H1 (cell line): Measurements from ENCODE around the gene ZDHHC5. TPM values are rescaled to one million over a fixed set of nuclear protein-coding genes. Genes with fewer than 3 reads are reported as not detected.

Experiments used
- CTCF ChIA-PET: fragments of 300-600 bp; sonication (Branson Sonifier 250); formaldehyde crosslinking; loops from one replicate; lab custom pipeline; 2021; ENCODE audit not compliant: partially characterized antibody; lab: Charles Lee
- POLR2A ChIA-PET: fragments of 300-600 bp; sonication (Branson Sonifier 250); formaldehyde crosslinking; loops from one replicate; lab custom pipeline; 2021; ENCODE audit warnings: inconsistent platforms; ENCODE audit not compliant: partially characterized antibody; lab: Charles Lee
- DNase-seq, 2 experiments: peaks; one replicate each; pipeline versions ENCODE4 v3.0.0 to v3.0.0-alpha.2; 2010 to 2022; ENCODE audit warnings: low spot score in 2 of 2, low read depth in 1 of 2, mixed read lengths in 1 of 2
- FAIRE-seq: peaks from 2 replicates; lab custom pipeline; 2011; peaks lifted over from hg19 to GRCh38; lab: Jason Lieb, UNC
- H2AFZ ChIP-seq: 2 replicates; pipeline ENCODE4 v1.8.1; 2012; ENCODE audit warnings: low read length, inconsistent platforms
- H2AK5ac ChIP-seq: 2 replicates; pipeline ENCODE4 v1.6.1; 2013; ENCODE audit warnings: low read depth, low read length
- H2BK120ac ChIP-seq: replicated peaks from 2 replicates; pipeline ENCODE3; 2013; ENCODE audit warnings: low read depth, low read length, inconsistent platforms
- H2BK12ac ChIP-seq: 2 replicates; pipeline ENCODE4 v1.6.1; 2013; ENCODE audit warnings: low read depth, low read length
- H2BK15ac ChIP-seq: 2 replicates; pipeline ENCODE4 v1.6.1; 2013; ENCODE audit warnings: low read length
- H2BK20ac ChIP-seq: 2 replicates; pipeline ENCODE4 v1.6.1; 2013; ENCODE audit warnings: low read length
- H2BK5ac ChIP-seq: 2 replicates; pipeline ENCODE4 v1.6.1; 2013; ENCODE audit warnings: low read depth, low read length
- H3K14ac ChIP-seq: 2 replicates; pipeline ENCODE4 v1.6.1; 2013; ENCODE audit warnings: inconsistent platforms; ENCODE audit not compliant: insufficient read length
- H3K18ac ChIP-seq: 2 replicates; pipeline ENCODE4 v1.6.1; 2013; ENCODE audit warnings: low read length; ENCODE audit errors: extremely low read depth
- H3K23ac ChIP-seq: 2 replicates; pipeline ENCODE4 v1.6.1; 2013; ENCODE audit warnings: inconsistent platforms; ENCODE audit not compliant: insufficient read length
- H3K23me2 ChIP-seq: 2 replicates; pipeline ENCODE4 v1.6.1; 2013; ENCODE audit warnings: low read depth, low read length
- H3K27ac ChIP-seq: 2 replicates; pipeline ENCODE4 v1.6.1; 2011; ENCODE audit warnings: low read depth, low read length, inconsistent platforms
- H3K27me3 ChIP-seq, 4 experiments: replicated peaks in 1 of 4; 1 replicate in 1 of 4; 2 replicates in 3 of 4; pipeline versions ENCODE4 v1.6.1 to v1.8.1; 2011 to 2013; ENCODE audit warnings: low read length in 3 of 4, mild to moderate bottlenecking in 3 of 4, inconsistent platforms in 2 of 4, mixed read lengths in 2 of 4, moderate library complexity in 1 of 4; ENCODE audit not compliant: control insufficient read depth in 3 of 4, insufficient read depth in 3 of 4; ENCODE audit errors: extremely low read depth in 1 of 4
- H3K36me3 ChIP-seq, 4 experiments: 2 replicates each; pipeline versions ENCODE4 v1.6.1 to v1.8.1; 2011 to 2013; ENCODE audit warnings: mild to moderate bottlenecking in 4 of 4, low read length in 3 of 4, moderate library complexity in 2 of 4, control low read depth in 1 of 4, inconsistent platforms in 1 of 4; ENCODE audit not compliant: insufficient read depth in 4 of 4, control insufficient read depth in 2 of 4
- H3K4ac ChIP-seq: replicated peaks from 2 replicates; pipeline ENCODE3; 2013; ENCODE audit warnings: low read length, low read depth, mixed read lengths, inconsistent platforms; ENCODE audit not compliant: insufficient read length
- H3K4me1 ChIP-seq, 4 experiments: replicated peaks in 1 of 4; 1 replicate in 1 of 4; 2 replicates in 3 of 4; pipeline versions ENCODE4 v1.6.1 to v1.8.1; 2011 to 2013; ENCODE audit warnings: low read length in 3 of 4, inconsistent platforms in 2 of 4, mixed read lengths in 1 of 4; ENCODE audit not compliant: insufficient read depth in 4 of 4, control insufficient read depth in 3 of 4
- H3K4me2 ChIP-seq, 2 experiments: 2 replicates each; pipeline versions ENCODE4 v1.6.1 to v1.8.1; 2011 to 2013; ENCODE audit warnings: low read depth in 2 of 2, low read length in 2 of 2, control low read depth in 1 of 2, inconsistent platforms in 1 of 2, mild to moderate bottlenecking in 1 of 2; ENCODE audit not compliant: insufficient read depth in 1 of 2
- H3K4me3 ChIP-seq, 4 experiments: fragments of 200-600, 300-600 bp in 1 of 4; sonication (generic), shearing (Covaris generic), sonication (Bioruptor Twin) in 1 of 4; 2 replicates each; pipeline versions ENCODE4 v1.5.1 to v1.8.1; 2011 to 2016; ENCODE audit warnings: low read length in 4 of 4, low read depth in 3 of 4, control low read depth in 2 of 4, inconsistent platforms in 2 of 4, mild to moderate bottlenecking in 2 of 4, mixed read lengths in 1 of 4, moderate library complexity in 1 of 4; ENCODE audit not compliant: insufficient read depth in 2 of 4; ENCODE audit errors: extremely low read depth in 1 of 4
- H3K56ac ChIP-seq: replicated peaks from 2 replicates; pipeline ENCODE3; 2013; ENCODE audit warnings: low read depth, mild to moderate bottlenecking, mixed read lengths, low read length, inconsistent platforms; ENCODE audit not compliant: insufficient read length
- H3K79me1 ChIP-seq: 2 replicates; pipeline ENCODE4 v1.6.1; 2013; ENCODE audit warnings: low read depth, low read length, control low read depth
- H3K79me2 ChIP-seq, 2 experiments: 2 replicates each; pipeline versions ENCODE4 v1.6.1 to v1.8.1; 2012 to 2013; ENCODE audit warnings: low read length in 2 of 2, mild to moderate bottlenecking in 2 of 2, inconsistent platforms in 1 of 2; ENCODE audit not compliant: insufficient read depth in 2 of 2, control insufficient read depth in 1 of 2
- H3K9ac ChIP-seq, 4 experiments: replicated peaks in 1 of 4; 1 replicate in 1 of 4; 2 replicates in 3 of 4; pipeline versions ENCODE4 v1.6.1 to v1.8.1; 2011 to 2013; ENCODE audit warnings: low read depth in 3 of 4, low read length in 3 of 4, control low read depth in 2 of 4, mild to moderate bottlenecking in 2 of 4, moderate library complexity in 2 of 4, inconsistent platforms in 1 of 4; ENCODE audit errors: extremely low read depth in 1 of 4
- H3K9me3 ChIP-seq, 2 experiments: 2 replicates each; pipeline versions ENCODE4 v1.6.1 to v1.8.1; 2012 to 2013; ENCODE audit warnings: mild to moderate bottlenecking in 2 of 2, moderate library complexity in 2 of 2, control low read depth in 1 of 2, inconsistent platforms in 1 of 2, low read depth in 1 of 2, low read length in 1 of 2, mixed read lengths in 1 of 2; ENCODE audit not compliant: insufficient read depth in 2 of 2
- H4K20me1 ChIP-seq, 2 experiments: replicated peaks in 1 of 2; 2 replicates each; pipeline versions ENCODE3 to v1.8.1; 2011 to 2013; ENCODE audit warnings: inconsistent platforms in 2 of 2, low read length in 2 of 2, mild to moderate bottlenecking in 1 of 2; ENCODE audit not compliant: insufficient read depth in 2 of 2, control insufficient read depth in 1 of 2
- H4K5ac ChIP-seq: 2 replicates; pipeline ENCODE4 v1.6.1; 2013; ENCODE audit warnings: low read length, low read depth, mixed read lengths, inconsistent platforms; ENCODE audit not compliant: insufficient read length
- H4K8ac ChIP-seq: 2 replicates; pipeline ENCODE4 v1.8.0; 2013; ENCODE audit warnings: mild to moderate bottlenecking, moderate library complexity, low read length, inconsistent platforms; ENCODE audit not compliant: insufficient read depth; ENCODE audit errors: extremely low read depth
- H4K91ac ChIP-seq: replicated peaks from 2 replicates; pipeline ENCODE3; 2013; ENCODE audit warnings: low read length, mixed read lengths, inconsistent platforms; ENCODE audit not compliant: insufficient read length
- BACH1 ChIP-seq: IDR thresholded peaks from 2 replicates; pipeline ENCODE4 v1.6.1; 2012; ENCODE audit warnings: low read length, improper control_type of control experiment
- POLR2A ChIP-seq, 2 experiments: IDR thresholded peaks; 1 replicate in 1 of 2; 2 replicates in 1 of 2; pipeline ENCODE4 v1.6.1; 2011; ENCODE audit warnings: low read depth in 2 of 2, low read length in 2 of 2, mild to moderate bottlenecking in 2 of 2; ENCODE audit errors: control extremely low read depth in 1 of 2
- POLR2AphosphoS5 ChIP-seq: IDR thresholded peaks from 2 replicates; pipeline ENCODE4 v1.6.1; 2011; ENCODE audit warnings: low read depth, low read length
- WGBS, 2 experiments: shearing (Covaris generic) in 1 of 2; methylation state at CpG; one replicate each; pipeline versions ENCODE4 v1.1.6 to v1.1.7; 2013 to 2015; ENCODE audit warnings: low lambda C conversion rate in 2 of 2, mixed read lengths in 2 of 2, inconsistent platforms in 1 of 2, low coverage in 1 of 2, missing lambda C conversion rate in 1 of 2; ENCODE audit not compliant: insufficient replicate concordance in 2 of 2, insufficient coverage in 1 of 2, insufficient read length in 1 of 2; ENCODE audit errors: extremely low coverage in 1 of 2, missing lambda C conversion rate in 1 of 2; 5-methylcytosine and 5-hydroxymethylcytosine counted together
- polyA plus RNA-seq, 7 experiments: library from polyadenylated mRNA; depleted of rRNA in 3 of 7; stranded (reverse) in 5 of 7; unstranded in 2 of 7; fragments of >200 nt in 5 of 7; fragments of 200-250 nt in 2 of 7; gene quantifications; 1 replicate in 5 of 7; 2 replicates in 1 of 7; 4 replicates in 1 of 7; pipeline versions ENCODE4 v1.2.1 to v1.2.3, GENCODE V29; 2011 to 2013; ENCODE audit warnings: missing spikeins in 2 of 7, mixed read lengths in 2 of 7
- total RNA-seq: library from RNA; stranded (reverse); fragmentation: NEBNext Ultra II Directional; extraction: Animal tissue kit (Norgen Biotek cat#: 25700); gene quantifications from 2 replicates; pipeline ENCODE4 v1.2.1, GENCODE V29; 2021

Gene ZDHHC5
- total and polyA plus RNA-seq, 2 of the 8 experiments (the other 6 are each of a cell fraction or from before 2014, with no cell fraction given) = 40.0 to 56.3 TPM

DNA sequence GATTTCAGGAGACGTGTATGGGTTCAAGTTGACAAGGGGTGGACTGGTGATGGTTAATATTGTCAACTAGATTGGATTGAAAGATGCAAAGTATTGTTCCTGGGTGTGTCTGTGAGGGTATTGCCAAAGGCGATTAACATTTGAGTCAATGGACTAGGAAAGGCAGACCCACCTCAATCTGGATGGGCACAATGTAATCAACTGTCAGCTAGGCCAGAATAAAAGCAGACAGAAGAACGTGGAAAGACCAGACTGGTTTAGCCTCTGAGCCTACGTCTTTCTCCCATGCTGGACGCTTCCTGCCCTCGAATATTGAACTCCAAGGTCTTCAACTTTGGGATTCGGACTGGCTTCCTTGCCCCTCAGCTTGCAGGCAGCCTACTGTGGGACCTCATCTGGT, 16.5 kb upstream of the ZDHHC5 start:
- H3K4ac ChIP-seq = no peak overlapping the region
- no peak overlapping the region for H3K27ac ChIP-seq
- no peaks in the 10 kb centered on the region for H3K9me3 ChIP-seq
- ChIA-PET POLR2A (interaction anchor here (0.6 to 29.6 kb wide), 20 partner anchors 2 to 860 kb away, joined by 3 to 1546 read pairs (median 3); partner anchors contain the start of genes CLP1, SELENOH, SERPING1 and SLC43A1), CTCF (interaction anchor here (0.6 to 2.8 kb wide), 6 partner anchors 11 to 193 kb away, joined by 3 to 20 read pairs (median 4); partner anchors contain the start of gene UBE2L6)
- no peak overlapping the region for H4K5ac ChIP-seq
- H2BK20ac ChIP-seq = no peak overlapping the region
- no peak overlapping the region for H3K56ac ChIP-seq
- FAIRE-seq (no peak), DNase-seq (no peak)
- H2BK5ac ChIP-seq = no peak overlapping the region
- H3K79me2 ChIP-seq = no peaks in the 10 kb centered on the region
- H3K36me3 ChIP-seq = no peaks in the 10 kb centered on the region
- TF ChIP-seq BACH1 (no peak), POLR2AphosphoS5 (peak; percentile 83), POLR2A (IDR thresholded peaks at IDR 0.05; ENCODE audit: control extremely low read depth in 1 of 2, low read depth in 2 of 2, low read length in 2 of 2) (peak in 1 of 2 experiments; percentile 79; a peak in 2 of 3 replicates)
- peaks cover 28% of the 10 kb centered on the region for H3K23me2 ChIP-seq
- H3K23ac ChIP-seq = no peak overlapping the region
- H3K27me3 ChIP-seq = peaks cover 0 to 4% (median 1%) of the 10 kb centered on the region in 4 experiments; a peak in 5 of 7 replicates
- peaks cover 5 to 10% of the 10 kb centered on the region in 2 experiments for H4K20me1 ChIP-seq
- H2AK5ac ChIP-seq = no peak overlapping the region
- no peak overlapping the region for H2BK120ac ChIP-seq
- WGBS, 2 experiments = 86% methylated on average over 7 of the region's 7 CpGs; no CpG with 5 or more reads in 1 of the 2 experiments
- H2AFZ ChIP-seq = no peak overlapping the region
- H3K79me1 ChIP-seq = no peaks in the 10 kb centered on the region
- no peak overlapping the region for H3K4me2 ChIP-seq
- H3K18ac ChIP-seq = no peak overlapping the region
- peaks cover 16 to 36% (median 27%) of the 10 kb centered on the region in 4 experiments for H3K4me1 ChIP-seq
- H3K4me3 ChIP-seq = no peak overlapping the region
- no peak overlapping the region for H4K91ac ChIP-seq
- no peak overlapping the region for H3K14ac ChIP-seq
- no peak overlapping the region for H2BK15ac ChIP-seq
- H4K8ac ChIP-seq = no peak overlapping the region
- H2BK12ac ChIP-seq = no peak overlapping the region
- no peak overlapping the region for H3K9ac ChIP-seq
